HG03280 (cell line): ENCODE results near the gene TMEM50A.
"Not testable (repeated sequence)": the region's sequence is repeated elsewhere in the genome, so short reads cannot be mapped to it uniquely, and the experiment has no call there.

Experiments
- ATAC-seq: cut with Tn5 transposase; IDR thresholded peaks from one replicate; pipeline ENCODE4 v1.9.1; 2021; ENCODE audit warnings: mild to moderate bottlenecking, moderate library complexity; ENCODE audit not compliant: unreplicated experiment

Gene TMEM50A

GRCh38 chr1:25383090-25383489, 45.0 kb downstream of the TMEM50A start:
- ATAC-seq: not testable (repeated sequence)

- not testable (repeated sequence) for ATAC-seq
These were observed 45.7 kb downstream of the TMEM50A start for GRCh38 chr1:25383875-25384274.

DNA sequence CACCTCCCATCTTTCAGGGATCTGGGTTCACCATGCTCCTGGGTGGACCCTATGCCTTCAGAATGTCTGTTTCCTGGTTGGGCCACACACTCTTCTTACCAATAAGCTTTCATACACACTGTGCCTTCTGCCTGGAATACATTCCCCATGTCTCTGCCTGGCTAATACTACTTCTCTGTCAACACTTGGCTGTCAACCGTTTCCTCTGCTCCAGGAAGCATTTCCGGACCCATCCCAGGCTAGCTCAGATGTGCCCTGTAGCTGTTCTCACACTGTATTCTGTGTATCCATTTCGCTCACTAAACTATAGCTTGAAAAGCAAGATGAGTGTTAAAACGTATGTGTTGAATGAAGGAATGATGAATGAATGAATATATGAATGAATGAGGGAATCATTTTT, 49.0 kb downstream of the TMEM50A start:
- ATAC-seq: not testable (repeated sequence)

DNA sequence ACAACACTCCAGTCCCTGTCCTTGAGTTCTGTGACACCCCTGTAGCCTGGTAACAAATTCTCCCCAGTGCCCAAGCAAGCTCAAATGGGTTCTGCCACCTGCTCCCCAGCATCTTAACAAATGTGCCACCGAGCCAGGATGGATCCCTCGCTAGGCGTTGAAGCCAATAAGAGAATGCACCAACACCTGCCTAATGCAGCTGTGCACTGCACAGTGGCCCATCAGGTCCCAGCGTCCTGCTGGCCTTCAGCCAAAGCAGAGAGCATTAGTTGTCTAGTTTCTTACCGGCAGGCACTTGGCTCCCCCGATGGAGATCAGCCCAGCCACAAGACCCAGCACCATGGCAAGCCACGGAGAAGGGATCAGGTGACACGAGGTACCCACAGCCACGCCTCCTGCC, 50.6 kb downstream of the TMEM50A start:
- not testable (repeated sequence) for ATAC-seq

- ATAC-seq: not testable (repeated sequence)
These were observed 51.6 kb downstream of the TMEM50A start for GRCh38 chr1:25389721-25390120.

DNA sequence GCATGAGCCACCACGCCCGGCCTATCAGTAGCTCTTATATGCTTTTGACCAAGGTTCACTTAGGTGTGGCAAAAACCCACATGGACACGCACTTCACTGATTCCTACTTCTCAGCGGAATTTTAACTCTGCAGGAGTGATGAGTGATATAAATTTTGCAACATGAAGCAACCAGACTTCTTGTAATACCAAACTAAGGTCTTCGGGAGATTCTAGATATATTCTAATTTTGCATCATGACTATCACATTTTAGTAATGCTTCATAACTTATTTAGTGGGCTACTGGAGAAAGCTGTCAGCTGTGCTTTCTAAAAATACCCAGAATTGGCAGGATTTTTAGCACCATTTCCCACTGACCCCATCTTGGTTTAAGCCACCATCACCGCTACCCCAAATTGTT, 54.7 kb downstream of the TMEM50A start:
- no peak for ATAC-seq

GRCh38 chr1:25397549-25397948, 59.4 kb downstream of the TMEM50A start:
- ATAC-seq: not testable (repeated sequence)

DNA sequence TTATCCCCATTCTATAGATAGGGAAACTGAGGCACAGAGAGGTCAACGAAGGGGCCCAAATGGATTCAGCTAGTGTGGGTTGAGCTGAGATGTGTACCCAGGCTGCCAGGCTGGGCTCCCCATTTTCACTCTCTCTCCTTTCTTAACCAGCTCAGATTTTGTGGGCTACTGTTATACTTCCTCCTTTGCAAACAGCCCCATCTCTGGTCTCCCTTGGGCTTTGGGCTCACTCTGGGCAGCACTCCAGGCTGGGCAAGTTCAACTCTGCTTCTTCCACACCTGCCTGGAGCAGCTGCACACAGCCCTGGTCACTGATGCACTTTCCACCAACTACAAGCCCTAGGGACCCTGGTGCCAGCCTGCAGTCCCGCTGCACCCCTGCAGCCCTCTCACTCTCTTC, 59.9 kb downstream of the TMEM50A start:
- not testable (repeated sequence) for ATAC-seq

DNA sequence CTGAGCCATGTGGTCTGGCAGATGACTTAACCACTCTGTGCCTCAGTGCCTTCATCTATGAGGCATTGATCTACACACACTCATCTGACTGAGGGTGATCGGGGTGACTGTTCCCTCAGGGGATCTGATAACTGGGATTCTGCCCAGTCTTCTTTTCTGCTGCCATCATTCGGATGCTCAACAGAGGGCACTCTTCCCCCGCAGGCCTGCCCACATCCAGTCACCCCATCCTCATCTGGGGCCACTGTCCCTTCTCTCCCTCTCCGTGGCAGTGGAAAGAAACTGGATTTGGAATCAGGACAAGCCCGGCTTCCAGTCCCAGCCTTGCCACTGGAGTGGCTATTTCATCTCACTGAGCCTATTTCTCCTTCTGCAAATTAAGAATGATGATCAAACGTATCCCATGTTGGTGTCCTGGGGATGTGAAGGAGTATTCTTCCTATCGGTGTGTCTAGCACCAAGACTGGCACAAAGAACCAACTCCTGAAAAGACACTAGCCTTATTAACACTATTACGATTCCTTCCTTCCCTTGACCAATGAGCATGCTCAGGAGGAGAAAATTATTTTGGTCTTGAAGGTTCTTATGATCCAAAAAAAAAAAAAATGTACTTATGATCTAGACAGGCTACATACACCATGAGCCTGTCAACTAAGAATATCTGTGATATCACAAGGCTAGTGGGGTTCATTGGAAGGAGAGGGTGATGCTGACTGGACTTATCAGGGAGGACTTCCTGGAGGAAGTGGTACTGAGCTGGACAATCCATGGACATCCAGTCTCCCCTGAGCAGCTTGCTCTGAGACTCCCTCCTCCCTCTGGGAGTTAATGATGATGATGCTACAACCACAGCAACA, 65.0 kb downstream of the TMEM50A start:
- ATAC-seq: not testable (repeated sequence)

DNA sequence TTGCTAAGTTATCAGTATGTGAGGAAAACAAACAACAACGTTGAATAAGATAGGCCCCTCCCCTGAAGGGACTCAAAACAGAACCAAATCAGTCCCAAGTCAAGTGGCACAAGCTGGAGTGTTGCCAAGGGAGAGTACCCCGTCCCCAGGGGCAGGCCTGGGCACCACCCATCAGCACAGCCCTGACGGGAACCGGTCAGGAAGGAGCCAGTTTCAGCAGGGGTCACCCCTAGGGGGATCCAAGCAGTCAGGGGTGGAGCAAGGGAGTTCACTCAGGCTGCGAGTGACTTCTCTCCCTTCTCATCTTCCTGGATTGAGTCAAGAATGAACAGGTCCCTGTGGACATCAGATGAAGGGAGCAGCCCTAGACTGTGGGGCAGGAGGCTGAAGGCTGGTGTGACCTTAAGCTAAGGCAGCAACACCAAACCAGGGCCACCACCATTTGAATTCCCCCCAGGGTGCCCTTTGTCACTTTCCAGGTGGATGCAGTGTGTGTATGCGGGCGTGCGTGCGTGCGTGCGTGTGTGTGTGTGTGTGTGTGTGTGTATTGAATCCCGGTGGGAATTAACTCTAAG, 67.7 kb downstream of the TMEM50A start:
- not testable (repeated sequence) for ATAC-seq

DNA sequence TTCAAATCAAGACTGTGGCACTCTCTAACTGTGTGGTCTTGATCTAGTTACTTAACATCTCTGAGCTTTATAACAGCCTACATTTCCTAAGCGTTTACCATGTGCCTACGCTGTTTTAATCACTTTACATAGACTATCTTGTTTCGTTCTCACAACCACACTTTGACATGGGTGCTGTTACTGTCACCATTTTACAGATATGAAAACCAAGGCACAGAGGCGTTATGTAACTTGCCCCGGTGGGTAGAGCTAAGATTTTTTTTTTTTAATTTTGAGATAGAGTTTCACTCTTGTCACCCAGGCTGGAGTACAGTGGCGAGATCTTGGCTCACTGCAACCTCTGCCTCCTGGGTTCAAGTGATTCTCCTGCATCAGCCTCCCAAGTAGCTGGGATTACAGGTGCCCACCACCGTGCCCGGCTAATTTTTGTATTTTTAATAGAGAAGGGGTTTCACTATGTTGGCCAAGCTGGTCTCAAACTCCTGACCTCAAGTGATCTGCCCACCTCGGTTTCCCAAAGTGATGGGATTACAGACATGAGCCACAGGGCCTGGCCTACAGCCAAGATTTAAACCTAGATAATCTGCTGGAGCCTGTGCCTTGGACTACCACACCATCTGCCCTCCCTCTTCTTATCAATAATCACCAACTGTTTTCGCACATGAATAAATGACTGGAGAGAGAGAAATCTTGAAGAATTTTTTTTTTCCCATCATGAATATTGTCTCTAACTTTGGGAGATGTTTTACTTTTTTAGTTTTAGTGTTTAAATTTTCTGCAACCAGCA, 71.7 kb downstream of the TMEM50A start:
- not testable (repeated sequence) for ATAC-seq
